ENCODE measurements around the gene SRPRB. TPM values are rescaled to one million over a fixed set of nuclear protein-coding genes. Genes with fewer than 3 reads are reported as not detected.
A peak's percentile ranks its signal among the peaks of the same experiment; 100 is the strongest.
"Not testable (repeated sequence)": the region's sequence is repeated elsewhere in the genome, so short reads cannot be mapped to it uniquely, and the experiment has no call there.

SRPRB gene
- total and polyA plus RNA-seq, 5 donors, result 16.2 to 47.6 (median 31.1) TPM

DNA sequence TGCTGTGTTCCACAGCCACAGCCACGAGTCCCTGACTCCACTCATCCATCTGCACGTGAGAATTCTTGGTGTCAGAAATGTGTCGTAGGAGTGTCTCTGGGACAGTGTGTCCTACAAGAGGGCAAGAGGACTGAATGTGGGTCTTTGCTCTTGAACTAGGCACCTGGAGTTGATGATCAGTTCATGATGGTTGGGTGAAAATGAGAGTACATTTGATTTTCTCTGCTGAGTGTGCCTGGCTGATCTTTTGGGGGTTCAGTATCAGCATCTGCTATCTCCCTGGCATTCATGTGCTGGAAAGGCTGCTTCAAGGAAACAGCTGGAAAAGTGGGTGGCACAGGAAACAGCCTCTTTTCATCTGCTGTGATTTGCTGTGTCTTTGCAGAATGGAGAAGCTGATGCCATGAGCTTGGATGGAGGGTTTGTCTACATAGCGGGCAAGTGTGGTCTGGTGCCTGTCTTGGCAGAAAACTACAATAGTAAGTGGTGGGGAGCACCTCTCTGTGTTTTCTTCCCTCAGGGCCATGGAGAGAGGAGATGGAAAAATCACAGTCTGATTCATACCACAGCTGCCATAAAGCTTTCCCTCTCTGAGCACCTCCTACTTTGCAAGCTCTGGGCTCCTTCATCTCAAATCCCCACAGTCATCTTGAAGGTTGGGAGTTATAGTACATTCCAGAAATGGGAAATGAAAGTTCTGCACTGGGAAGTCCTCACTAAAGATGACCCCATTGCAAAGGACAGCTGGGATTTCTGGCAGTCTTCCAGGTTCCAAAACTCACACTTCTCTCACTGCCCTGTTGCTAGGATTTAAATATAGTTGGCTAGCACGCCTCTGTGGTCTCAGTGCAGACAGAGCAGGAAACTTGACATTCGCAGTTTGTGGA, 41.6 kb upstream of the SRPRB start:
- peak; percentile 57 to 78 for ATAC-seq
- 46% methylated on average over 6 of the region's 6 CpGs for WGBS
- Histone ChIP-seq H3K4me3 (ENCODE audit: low read length) (no peak overlapping the region), H3K9me3 (ENCODE audit: control insufficient read depth, low read length) (no peaks in the 10 kb centered on the region), H3K27ac (ENCODE audit: low read length) (no peak overlapping the region), H3K4me1 (ENCODE audit: control insufficient read depth, insufficient read depth, low read length) (peaks cover 4% of the 10 kb centered on the region), H3K27me3 (ENCODE audit: control insufficient read depth, insufficient read depth) (no peaks in the 10 kb centered on the region)
- no peak for DNase-seq
- intact Hi-C loops (cut with DNase I), result no loop called here

DNA sequence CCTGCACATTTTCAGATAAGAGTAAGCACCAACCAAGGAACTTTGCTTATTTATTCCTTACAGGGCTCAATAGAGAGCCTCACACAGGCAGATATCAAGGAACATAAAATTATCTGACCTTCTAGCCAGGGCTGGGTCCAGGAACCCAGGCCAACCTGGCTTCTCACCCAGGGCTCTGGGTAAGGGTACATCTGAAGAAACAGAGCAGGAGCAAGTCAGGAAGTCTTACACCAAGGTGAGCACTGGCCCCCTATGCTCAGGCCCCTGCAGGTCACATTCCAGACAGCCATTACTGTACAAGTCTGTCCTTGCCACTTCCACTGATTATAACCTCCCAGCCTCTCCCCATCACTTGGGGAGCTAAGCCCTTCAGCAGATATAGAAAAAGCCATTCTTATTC, 40.4 kb upstream of the SRPRB start:
- Histone ChIP-seq H3K4me3 (ENCODE audit: low read length) (no peak overlapping the region), H3K9me3 (ENCODE audit: control insufficient read depth, low read length) (no peaks in the 10 kb centered on the region), H3K27me3 (ENCODE audit: control insufficient read depth, insufficient read depth) (no peaks in the 10 kb centered on the region), H3K4me1 (ENCODE audit: control insufficient read depth, insufficient read depth, low read length) (peaks cover 4% of the 10 kb centered on the region), H3K27ac (ENCODE audit: low read length) (no peak overlapping the region)
- intact Hi-C loops (cut with DNase I), result no loop called here
- DNase-seq (no peak), ATAC-seq (no peak)

DNA sequence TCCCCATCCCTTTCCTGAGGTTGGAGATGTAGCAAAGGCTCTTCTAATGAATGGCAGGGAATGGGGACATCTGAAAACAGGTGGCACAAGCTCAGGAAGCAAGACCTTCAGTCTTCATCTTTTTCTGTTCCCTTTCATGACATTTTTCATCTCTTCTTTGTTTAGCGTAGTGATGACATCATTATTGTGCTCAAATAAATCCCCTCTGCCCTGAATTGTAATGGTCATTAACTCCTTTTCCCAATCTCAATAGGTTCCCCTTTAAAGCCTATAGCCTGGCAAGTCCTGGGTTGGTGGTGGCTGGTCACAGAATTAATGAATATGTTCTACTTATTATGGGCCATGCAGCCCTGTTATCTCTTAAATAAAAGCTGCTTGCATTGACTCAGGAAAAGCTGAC, 38.0 kb upstream of the SRPRB start:
- ATAC-seq, result no peak
- no peak overlapping the region for H3K27ac ChIP-seq (ENCODE audit: low read length)
- no peaks in the 10 kb centered on the region for H3K9me3 ChIP-seq (ENCODE audit: control insufficient read depth, low read length)
- intact Hi-C loops (cut with DNase I), result no loop called here
- H3K27me3 ChIP-seq (ENCODE audit: control insufficient read depth, insufficient read depth), result no peaks in the 10 kb centered on the region
- 93% methylated on average over 1 of the region's 1 CpG for WGBS
- H3K4me1 ChIP-seq (ENCODE audit: control insufficient read depth, insufficient read depth, low read length), result peaks cover 4% of the 10 kb centered on the region
- DNase-seq, result no peak
- H3K4me3 ChIP-seq (ENCODE audit: low read length), result no peak overlapping the region

DNA sequence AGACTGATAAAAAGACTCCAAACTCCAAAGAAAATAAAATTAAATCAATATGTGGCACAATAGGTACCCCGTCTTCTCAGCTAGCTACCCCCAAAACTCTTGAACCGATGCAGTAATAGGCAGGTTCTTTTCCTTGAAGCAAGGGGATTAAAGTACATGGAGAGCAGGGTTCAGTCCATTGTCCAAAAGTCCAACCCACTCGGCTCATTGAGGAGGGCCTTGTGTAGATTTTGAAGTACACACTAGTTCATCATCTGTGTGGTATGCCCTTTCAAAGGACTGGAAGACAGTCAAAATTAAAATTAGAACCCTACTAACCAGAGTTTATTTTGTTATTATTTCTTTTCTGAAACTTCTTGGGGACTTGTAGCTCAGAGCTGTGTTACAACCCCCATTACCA, 36.1 kb upstream of the SRPRB start:
- no peaks in the 10 kb centered on the region for H3K4me1 ChIP-seq (ENCODE audit: control insufficient read depth, insufficient read depth, low read length)
- ATAC-seq (no peak), DNase-seq (no peak)
- 93% methylated on average over 3 of the region's 3 CpGs for WGBS
- H3K27me3 ChIP-seq (ENCODE audit: control insufficient read depth, insufficient read depth), result no peaks in the 10 kb centered on the region
- no peak overlapping the region for H3K4me3 ChIP-seq (ENCODE audit: low read length)
- intact Hi-C loops (cut with DNase I), result no loop called here
- H3K9me3 ChIP-seq (ENCODE audit: control insufficient read depth, low read length), result no peaks in the 10 kb centered on the region
- no peak overlapping the region for H3K27ac ChIP-seq (ENCODE audit: low read length)

DNA sequence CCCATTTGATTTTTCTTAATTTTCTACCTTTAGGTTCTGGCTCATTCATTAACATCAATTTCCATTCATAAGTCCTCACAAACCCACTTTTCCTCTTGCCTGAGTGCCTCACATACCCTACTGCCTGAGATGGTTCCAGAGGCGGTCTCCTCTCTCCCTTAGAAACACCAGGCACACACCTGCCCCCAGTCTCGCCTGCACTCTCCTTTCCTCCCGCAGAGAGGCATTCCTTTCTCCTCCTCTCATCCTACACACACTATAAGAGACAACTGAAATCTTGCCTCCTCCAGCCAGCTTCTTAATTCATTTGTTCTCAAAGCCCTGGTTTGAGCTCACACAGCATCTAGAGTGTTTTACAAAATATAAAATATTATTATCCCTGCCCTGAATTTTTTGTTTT, 31.9 kb upstream of the SRPRB start:
- WGBS, result 84% methylated on average over 3 of the region's 3 CpGs
- Histone ChIP-seq H3K9me3 (ENCODE audit: control insufficient read depth, low read length) (no peaks in the 10 kb centered on the region), H3K27ac (ENCODE audit: low read length) (no peak overlapping the region), H3K4me3 (ENCODE audit: low read length) (no peak overlapping the region), H3K4me1 (ENCODE audit: control insufficient read depth, insufficient read depth, low read length) (no peaks in the 10 kb centered on the region), H3K27me3 (ENCODE audit: control insufficient read depth, insufficient read depth) (no peaks in the 10 kb centered on the region)
- ATAC-seq (no peak), DNase-seq (no peak)
- intact Hi-C loops (cut with DNase I), result no loop called here

DNA sequence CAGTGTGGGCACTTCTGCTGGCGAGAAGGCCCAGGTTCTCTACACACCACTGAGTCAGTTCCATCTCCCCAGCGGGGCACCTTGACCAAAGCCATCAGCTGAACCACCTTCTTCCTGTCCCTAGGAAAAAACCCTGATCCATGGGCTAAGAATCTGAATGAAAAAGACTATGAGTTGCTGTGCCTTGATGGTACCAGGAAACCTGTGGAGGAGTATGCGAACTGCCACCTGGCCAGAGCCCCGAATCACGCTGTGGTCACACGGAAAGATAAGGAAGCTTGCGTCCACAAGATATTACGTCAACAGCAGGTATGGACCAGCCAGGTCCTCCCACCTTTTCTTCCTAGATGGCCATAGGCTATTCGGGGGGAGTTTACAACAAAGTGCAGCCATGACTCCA, 30.3 kb upstream of the SRPRB start:
- WGBS, result 95% methylated on average over 9 of the region's 9 CpGs
- intact Hi-C loops (cut with DNase I), result no loop called here
- no peak for ATAC-seq
- Histone ChIP-seq H3K4me3 (ENCODE audit: low read length) (no peak overlapping the region), H3K27ac (ENCODE audit: low read length) (no peak overlapping the region), H3K27me3 (ENCODE audit: control insufficient read depth, insufficient read depth) (no peaks in the 10 kb centered on the region), H3K9me3 (ENCODE audit: control insufficient read depth, low read length) (no peaks in the 10 kb centered on the region), H3K4me1 (ENCODE audit: control insufficient read depth, insufficient read depth, low read length) (no peaks in the 10 kb centered on the region)
- DNase-seq, result no peak

DNA sequence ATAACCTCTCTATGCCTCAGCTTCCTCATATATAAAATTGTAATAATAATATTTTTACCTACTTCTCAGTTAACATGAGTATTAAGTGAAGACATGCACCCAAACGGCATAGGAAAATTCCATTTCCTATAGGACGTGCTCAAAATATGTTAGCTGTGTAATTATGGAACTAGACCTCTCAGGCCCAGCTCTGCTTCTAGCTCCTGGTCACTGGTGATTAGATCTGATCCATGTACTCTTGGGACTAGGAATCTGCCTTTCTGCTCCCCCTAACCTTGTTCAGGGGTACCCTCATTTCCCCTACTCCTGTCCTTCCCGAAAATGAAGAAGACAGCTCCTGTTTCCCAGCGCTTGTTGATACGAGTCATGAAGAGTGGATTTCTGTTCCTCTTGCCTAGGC, 29.8 kb upstream of the SRPRB start:
- H3K9me3 ChIP-seq (ENCODE audit: control insufficient read depth, low read length), result no peaks in the 10 kb centered on the region
- ATAC-seq (no peak), DNase-seq (no peak)
- intact Hi-C loops (cut with DNase I), result no loop called here
- H3K4me1 ChIP-seq (ENCODE audit: control insufficient read depth, insufficient read depth, low read length), result no peaks in the 10 kb centered on the region
- no peak overlapping the region for H3K27ac ChIP-seq (ENCODE audit: low read length)
- H3K4me3 ChIP-seq (ENCODE audit: low read length), result no peak overlapping the region
- no peaks in the 10 kb centered on the region for H3K27me3 ChIP-seq (ENCODE audit: control insufficient read depth, insufficient read depth)
- WGBS, result 96% methylated on average over 5 of the region's 5 CpGs

DNA sequence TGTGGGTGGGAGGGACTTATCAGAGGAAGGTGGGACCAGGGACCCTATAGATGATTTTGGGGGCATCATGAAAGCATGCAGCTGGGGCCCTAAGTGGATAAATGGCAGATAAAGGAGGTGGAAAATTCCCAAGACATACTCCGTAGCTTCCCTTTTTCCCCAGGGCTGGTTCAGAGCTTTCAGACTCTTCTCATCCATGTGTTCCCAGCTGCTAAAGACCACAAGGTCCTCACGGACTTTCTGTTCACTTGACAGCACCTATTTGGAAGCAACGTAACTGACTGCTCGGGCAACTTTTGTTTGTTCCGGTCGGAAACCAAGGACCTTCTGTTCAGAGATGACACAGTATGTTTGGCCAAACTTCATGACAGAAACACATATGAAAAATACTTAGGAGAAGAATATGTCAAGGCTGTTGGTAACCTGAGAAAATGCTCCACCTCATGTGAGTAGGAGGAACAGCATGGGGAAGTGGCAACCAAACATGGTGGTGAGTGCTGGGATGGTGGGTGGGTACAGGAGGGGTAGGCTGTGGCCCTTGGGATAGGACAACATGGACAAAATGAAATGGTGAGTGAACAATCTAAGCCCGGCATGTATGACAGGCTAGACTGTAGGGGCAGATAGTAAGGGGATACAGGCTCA, 28.7 kb upstream of the SRPRB start:
- intact Hi-C loops (cut with DNase I), result no loop called here
- Histone ChIP-seq H3K4me1 (ENCODE audit: control insufficient read depth, insufficient read depth, low read length) (no peaks in the 10 kb centered on the region), H3K9me3 (ENCODE audit: control insufficient read depth, low read length) (no peaks in the 10 kb centered on the region), H3K4me3 (ENCODE audit: low read length) (no peak overlapping the region), H3K27ac (ENCODE audit: low read length) (no peak overlapping the region), H3K27me3 (ENCODE audit: control insufficient read depth, insufficient read depth) (no peaks in the 10 kb centered on the region)
- DNase-seq (no peak), ATAC-seq (no peak)
- WGBS, result 94% methylated on average over 7 of the region's 7 CpGs

DNA sequence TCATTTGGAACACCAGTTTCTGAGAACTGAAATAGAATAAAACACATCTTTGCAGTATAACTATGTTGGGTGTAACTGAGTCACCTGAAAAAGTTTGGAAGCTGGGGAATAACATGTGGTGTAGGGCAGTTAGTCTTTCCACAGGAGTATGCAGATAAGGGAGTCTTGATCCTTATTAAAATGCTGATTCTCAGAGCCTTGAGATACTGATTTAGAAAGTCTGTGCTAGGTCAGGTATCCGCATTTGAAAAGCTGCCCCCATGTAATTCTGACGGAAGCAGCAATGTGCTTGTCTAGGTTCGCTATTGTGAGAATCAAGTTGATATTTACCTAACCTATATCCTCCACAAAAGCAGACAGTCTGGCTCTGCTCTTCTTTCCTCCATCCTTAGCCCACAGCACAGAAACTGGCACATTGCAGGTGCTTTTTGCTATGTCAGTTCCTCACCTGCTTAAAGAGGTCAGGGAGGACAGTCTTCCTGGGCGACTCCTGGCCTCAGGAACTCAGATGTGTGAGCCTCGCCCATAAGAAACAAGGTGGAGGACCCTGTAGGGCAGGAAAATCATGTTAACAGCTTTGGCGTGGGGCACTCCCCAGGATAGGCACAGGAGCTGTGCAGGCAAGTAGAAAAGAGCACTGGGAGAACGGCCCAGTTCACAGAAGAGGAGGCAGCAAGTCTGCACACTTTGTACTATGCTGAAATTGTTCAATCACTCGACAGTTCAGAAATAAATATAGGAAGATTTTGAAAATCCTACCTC, 27.6 kb upstream of the SRPRB start:
- Histone ChIP-seq H3K4me3 (ENCODE audit: low read length) (no peak overlapping the region), H3K9me3 (ENCODE audit: control insufficient read depth, low read length) (no peaks in the 10 kb centered on the region), H3K4me1 (ENCODE audit: control insufficient read depth, insufficient read depth, low read length) (no peaks in the 10 kb centered on the region), H3K27me3 (ENCODE audit: control insufficient read depth, insufficient read depth) (no peaks in the 10 kb centered on the region), H3K27ac (ENCODE audit: low read length) (no peak overlapping the region)
- DNase-seq, result no peak
- WGBS, result 84% methylated on average over 8 of the region's 8 CpGs
- intact Hi-C loops (cut with DNase I), result no loop called here
- no peak for ATAC-seq

DNA sequence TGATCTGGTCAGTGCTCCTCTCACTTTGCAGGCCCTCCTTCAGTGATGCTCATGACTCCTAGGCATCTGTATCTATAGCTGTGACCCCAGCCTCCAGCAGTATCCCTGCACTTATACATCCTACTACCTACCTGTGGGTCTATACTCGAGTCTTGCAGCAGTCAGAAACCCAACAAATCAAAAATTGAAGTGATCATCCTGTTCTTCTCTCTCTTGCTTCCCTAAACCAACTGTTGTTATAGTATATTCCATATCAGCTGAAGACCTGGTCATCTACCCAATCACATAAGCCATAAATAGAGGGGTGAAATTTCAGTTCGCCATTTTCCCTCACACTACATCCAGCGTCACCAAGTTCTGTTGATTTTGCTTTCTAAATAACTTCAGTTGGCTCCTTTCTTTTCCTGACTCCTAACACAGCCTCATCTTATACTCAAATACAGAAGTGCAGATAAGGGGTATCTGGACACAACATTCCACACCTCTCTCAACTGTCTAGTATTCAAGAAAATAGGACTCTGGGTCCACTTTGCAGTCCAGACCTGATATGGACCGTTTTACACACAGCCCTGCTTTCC, 25.9 kb upstream of the SRPRB start:
- 43% methylated on average over 4 of the region's 4 CpGs for WGBS
- no peaks in the 10 kb centered on the region for H3K27me3 ChIP-seq (ENCODE audit: control insufficient read depth, insufficient read depth)
- H3K27ac ChIP-seq (ENCODE audit: low read length), result no peak overlapping the region
- intact Hi-C loops (cut with DNase I), result no loop called here
- ATAC-seq (no peak), DNase-seq (no peak)
- H3K9me3 ChIP-seq (ENCODE audit: control insufficient read depth, low read length), result no peaks in the 10 kb centered on the region
- H3K4me3 ChIP-seq (ENCODE audit: low read length), result no peak overlapping the region
- H3K4me1 ChIP-seq (ENCODE audit: control insufficient read depth, insufficient read depth, low read length), result no peaks in the 10 kb centered on the region

DNA sequence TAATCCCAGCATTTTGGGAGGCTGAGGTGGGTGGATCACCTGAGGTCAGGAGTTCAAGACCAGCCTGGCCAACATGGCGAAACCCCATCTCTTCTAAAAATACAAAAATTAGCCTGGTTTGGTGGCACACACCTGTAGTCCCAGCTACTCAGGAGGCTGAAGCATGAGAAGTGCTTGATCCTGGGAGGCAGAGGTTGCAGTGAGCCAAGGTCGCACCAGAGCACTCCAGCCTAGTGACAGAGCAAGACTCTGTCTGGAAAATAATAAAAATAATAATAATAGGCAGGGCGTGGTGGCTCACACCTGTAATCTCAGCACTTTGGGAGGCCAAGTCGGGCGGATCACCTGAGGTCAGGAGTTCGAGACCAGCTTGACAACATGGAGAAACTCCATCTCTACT, 24.9 kb upstream of the SRPRB start:
- H3K27me3 ChIP-seq (ENCODE audit: control insufficient read depth, insufficient read depth); H3K9me3 ChIP-seq (ENCODE audit: control insufficient read depth, low read length); ATAC-seq; DNase-seq; H3K27ac ChIP-seq (ENCODE audit: low read length); H3K4me3 ChIP-seq (ENCODE audit: low read length); intact Hi-C loops (cut with DNase I); H3K4me1 ChIP-seq (ENCODE audit: control insufficient read depth, insufficient read depth, low read length): not testable (repeated sequence)
- 87% methylated on average over 6 of the region's 6 CpGs for WGBS

Measured in right cardiac atrium (tissue), 5 donors.